Stimulated activated CD8-positive, alpha-beta memory T cell treated with anti-CD3 and anti-CD28 coated beads, Interleukin-4, amount 100 ng/mL, for 24 hours (primary cell): Measurements from ENCODE around the gene STK25.
A peak's percentile ranks its signal among the peaks of the same experiment; 100 is the strongest.

Experiments used
- DNase-seq: peaks from one replicate; pipeline ENCODE4 v3.0.0-alpha.2; 2020; ENCODE audit warnings: low read depth

Gene STK25

GRCh38 chr2:241508240-241509154, at the start of gene STK25:
TSS of gene STK25 (minus strand) at chr2:241508584. CDS start at chr2:241508035, 549 bp downstream.
- peak; percentile 97 for DNase-seq

DNA sequence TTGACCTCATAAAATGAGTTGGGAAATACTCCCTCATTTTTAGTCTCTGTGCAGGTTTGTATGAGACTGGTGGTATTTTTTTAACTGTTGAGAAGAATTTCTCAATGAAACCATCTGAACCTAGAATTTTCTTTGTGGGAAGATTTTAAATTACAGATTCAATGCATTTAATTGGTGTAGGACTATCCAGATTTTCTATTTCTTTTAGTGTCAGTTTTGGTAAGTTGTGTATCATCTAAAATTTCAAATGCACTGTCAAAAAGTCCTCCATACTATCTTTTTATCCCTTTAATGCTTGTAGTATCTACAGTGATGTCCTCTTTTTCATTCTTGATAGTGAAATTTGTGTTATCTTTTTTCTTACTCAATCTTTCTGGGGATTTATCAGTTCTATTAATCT, 48.4 kb upstream of the STK25 start:
- no peak for DNase-seq

DNA sequence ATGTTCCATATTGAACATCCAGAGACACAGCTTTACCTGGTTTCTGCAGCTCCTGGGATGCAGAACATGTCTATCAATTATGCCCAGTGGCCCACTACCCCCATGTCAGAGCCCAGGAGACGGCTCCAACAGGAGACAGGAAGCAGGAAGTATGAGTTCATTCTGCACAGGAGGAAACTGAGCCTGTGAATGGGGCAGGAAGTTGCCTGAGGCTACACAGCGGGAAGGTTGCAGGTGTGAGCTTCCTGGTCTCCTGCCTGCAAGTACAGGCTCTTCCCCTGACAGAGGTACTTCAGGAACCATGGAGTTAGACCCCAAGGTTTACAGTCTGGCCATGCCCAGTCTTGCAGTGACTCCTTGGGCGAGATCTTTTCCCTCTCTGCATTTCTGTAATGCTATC, 47.3 kb upstream of the STK25 start:
- DNase-seq, result no peak

DNA sequence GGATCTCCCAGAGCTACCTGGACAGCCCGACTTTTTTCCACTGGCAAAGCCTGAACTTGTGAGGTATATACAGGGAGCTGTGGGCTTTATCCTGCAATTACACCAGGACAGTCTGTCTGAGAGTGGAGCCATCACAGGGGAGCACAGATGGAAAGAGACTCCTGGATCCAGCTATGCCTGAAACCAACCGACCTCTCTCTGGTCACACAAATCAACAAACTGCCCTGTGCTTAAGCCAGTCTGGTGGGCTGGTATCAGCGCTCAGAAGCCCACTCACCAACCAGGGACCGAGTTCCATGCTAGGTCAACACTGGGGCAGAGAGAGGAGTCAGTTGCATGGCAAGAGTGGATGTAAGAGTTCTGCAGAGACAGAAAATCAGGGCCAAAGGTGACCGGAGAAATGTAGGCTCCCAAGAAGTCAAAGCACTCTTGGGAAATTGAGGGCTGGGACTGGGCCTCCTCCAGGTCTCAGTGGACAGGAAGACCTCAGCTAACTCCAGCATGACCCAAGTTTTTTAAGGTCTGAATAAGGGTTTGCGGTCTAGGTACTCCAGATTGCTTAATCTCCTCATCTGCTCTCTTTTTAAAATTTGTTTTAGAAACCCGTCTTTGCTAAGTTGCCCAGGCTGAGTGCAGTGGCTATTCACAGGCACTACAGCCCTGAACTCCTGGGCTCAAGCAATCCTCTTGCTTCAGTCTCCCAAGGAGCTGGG, 46.4 kb upstream of the STK25 start:
- no peak for DNase-seq

DNA sequence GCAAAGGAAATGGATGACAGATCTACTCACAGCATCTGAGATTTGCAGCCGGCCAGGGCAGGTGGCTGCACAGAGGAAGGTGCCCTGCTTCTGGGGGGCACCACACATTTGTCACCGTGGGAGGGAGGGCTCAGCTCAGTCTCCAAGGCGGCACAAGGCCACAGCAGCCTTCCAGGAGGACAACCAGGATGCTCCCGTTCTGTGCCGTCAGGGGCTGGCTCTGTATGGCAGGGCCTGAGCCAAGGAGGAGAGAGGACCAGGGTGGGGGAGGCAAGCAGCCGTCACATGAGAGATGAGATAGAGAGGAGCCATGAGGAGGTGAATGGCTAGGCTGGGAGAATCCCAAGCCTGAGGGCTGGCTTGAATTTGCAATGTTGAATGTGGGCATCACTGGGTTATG, 45.6 kb upstream of the STK25 start:
- DNase-seq, result no peak

DNA sequence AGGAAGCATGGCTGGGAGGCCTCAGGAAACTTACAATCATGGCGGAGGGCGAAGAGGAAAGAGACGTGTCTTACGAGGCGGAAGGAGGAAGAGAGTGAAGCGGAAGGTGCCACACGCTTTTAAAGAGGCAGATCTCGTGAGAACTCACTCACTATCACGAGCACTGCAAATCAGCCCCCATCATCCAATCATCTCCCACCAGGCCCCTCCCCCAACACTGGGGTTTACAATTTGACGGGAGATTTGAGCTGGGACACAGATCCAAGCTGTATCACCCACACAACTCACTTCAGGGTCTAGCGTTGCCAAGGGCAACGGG, 45.1 kb upstream of the STK25 start:
- DNase-seq, result no peak

DNA sequence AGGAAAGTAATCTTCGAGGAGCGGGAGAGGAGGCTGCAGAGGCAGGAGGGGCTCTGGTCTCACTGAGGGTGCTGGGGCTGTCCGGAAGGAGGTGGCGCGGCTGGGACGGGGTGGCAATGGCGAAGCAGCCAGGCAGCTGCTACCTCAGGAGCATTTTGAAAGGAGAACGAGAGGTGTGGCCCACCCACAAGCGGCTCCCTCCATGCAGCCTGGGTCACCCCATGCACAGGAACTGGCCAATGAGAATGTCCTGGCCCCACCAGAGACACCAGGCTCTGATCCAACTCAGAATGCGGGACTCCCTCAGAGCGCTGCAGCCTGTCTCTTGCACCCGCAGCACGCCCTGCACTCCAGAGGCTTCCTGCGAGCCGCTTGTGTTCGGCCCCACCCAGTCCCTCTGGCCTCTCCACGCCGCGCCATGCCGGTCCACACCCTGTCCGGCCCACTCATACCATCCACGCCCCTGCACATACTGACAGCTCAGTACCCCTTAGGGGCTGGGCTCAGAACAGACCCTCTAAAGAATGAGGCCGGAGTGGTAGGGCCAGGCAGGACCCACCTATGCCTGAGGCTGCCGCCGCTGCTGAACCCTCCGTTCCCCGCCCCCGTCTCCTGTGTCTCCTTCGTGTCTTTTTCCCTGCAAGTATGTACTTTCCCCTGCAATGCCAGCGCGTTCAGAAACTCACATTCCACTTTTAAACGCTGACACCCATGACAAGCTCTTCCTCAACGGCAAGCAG, 43.8 kb upstream of the STK25 start:
- DNase-seq, result no peak

- no peak for DNase-seq
These were observed 43.2 kb upstream of the STK25 start for GRCh38 chr2:241551599-241551997.

- no peak for DNase-seq
These were observed 42.5 kb upstream of the STK25 start for GRCh38 chr2:241550616-241551580.

GRCh38 chr2:241548451-241548835, 40.1 kb upstream of the STK25 start:
- DNase-seq, result no peak

DNA sequence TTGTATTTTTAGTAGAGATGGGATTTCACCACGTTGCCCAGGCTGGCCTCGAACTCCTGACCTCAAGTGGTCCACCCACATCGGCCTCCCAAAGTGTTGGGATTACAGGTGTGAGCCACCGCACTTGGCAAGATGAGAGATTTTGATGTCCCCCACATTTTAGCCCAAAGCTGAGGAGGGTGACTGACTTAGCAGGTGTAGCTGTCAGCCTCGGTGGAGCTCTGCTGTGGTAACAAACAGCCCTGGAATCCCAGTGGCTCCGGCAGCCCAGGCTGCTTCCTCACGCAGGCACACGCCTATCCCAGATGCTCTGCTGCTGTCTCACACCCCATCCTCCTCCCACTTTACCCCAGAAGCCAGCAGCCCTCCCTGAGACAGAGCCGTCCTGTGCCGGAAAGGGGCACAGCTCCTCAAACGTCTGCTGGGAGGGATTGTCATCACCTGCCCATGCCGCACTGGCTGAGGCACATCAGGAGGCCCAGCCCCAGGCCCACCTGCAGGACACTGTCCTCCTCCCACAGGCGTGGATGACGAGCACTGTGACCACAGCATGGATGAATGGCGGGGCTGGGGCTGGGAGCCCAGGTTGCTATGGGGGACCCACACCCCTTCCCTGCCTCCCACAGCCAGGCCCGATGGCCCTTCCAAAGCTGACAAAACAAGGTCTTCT, 39.5 kb upstream of the STK25 start:
- no peak for DNase-seq

GRCh38 chr2:241546771-241547498, 38.6 kb upstream of the STK25 start:
- DNase-seq, result no peak

GRCh38 chr2:241545523-241546473, 37.4 kb upstream of the STK25 start:
- no peak for DNase-seq

DNA sequence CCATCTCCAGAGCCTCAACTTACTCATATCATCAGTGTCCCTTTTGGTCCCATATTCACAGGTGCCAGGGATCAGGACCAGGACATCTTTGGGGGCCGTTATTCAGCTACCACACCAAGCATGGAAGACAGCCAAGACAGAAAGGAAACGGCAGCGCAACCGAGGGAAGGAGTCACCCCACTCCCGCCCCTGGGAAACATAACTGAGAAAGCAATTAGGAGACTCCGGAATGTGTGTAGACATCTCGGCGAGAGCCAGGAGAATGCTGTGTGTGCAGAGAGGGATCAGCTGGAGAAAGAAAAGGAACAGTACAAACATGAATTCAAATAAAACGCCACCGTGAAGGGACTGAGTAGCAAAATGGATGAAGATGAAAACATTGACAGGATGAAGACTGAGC, 36.7 kb upstream of the STK25 start:
- DNase-seq, result no peak

- DNase-seq, result no peak
These were observed 33.9 kb upstream of the STK25 start for GRCh38 chr2:241542278-241542605.

DNA sequence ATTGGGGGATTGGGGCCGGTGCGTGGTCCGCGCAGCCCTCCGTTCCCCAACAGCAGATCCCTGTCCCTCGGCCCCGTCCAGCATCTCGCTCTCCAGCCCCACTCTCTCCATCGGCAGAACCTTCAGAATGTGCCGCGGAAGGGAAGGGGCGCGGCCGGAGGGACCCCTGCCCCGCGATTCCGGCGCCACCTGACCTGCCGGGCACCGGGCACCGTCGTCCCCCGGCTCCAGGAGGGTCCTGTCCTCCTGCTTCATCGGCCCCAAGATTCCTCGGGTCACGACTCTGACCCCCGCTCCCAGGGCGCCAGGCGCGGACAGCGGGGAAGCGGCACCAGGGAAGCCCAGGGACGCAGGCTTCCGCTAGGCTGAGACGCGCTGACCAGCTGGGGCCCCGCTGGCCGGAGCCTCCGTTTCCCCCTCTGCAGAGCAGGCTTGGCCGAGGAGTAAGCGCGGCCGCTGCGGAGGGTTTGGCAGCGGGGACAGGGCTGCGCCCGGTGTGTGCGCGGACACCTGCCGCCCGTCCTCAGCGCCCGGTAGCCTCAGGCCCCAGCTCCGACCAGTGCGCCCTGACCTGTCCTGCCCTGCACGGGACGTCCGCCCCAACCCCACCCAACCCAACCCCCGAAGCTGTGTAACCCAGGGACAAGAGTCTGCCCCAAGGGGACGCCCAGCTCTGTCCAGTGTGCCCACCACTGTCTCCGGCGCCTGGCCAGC, 33.3 kb upstream of the STK25 start:
- DNase-seq, result no peak

GRCh38 chr2:241540771-241541561, 32.6 kb upstream of the STK25 start:
- peak; percentile 41 for DNase-seq

DNA sequence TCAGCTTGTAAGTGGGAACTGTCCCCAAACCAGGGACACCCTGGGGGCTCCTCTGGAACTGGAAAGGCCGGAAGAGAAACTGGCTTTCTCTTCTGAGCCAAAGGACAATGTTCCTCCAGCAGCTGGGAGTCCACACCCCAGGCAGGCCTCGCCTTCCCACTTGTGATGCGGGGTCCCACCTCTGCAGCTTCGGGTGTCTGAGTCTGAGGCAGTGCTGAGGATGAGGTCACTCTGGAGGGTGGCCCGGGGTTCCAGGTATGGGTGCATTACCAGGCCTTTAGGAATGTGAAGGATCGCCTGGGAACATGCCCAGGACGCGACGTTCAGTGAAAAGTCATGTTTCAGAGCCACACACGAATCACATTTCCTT, 32.0 kb upstream of the STK25 start:
- DNase-seq, result no peak
